Daoy (cell line): ENCODE measurements around the gene NOX5. TPM values are rescaled to one million over a fixed set of nuclear protein-coding genes. Genes with fewer than 3 reads are reported as not detected.
A peak's percentile ranks its signal among the peaks of the same experiment; 100 is the strongest.

Source experiments
- DNase-seq: peaks from one replicate; pipeline ENCODE4 v3.0.0-alpha.2; 2015; ENCODE audit warnings: low read depth
- total RNA-seq: library from RNA; depleted of rRNA; stranded (reverse); fragments of >200 nt; shearing (Covaris generic); gene quantifications from 2 replicates; pipeline ENCODE4 v1.2.3, GENCODE V29; 2014

NOX5 gene
- total RNA-seq, 1 experiment from 2014 or later = not detected

GRCh38 chr15:68991723-68992122 is 22.8 kb upstream of the NOX5 start:
- DNase-seq = no peak

DNA sequence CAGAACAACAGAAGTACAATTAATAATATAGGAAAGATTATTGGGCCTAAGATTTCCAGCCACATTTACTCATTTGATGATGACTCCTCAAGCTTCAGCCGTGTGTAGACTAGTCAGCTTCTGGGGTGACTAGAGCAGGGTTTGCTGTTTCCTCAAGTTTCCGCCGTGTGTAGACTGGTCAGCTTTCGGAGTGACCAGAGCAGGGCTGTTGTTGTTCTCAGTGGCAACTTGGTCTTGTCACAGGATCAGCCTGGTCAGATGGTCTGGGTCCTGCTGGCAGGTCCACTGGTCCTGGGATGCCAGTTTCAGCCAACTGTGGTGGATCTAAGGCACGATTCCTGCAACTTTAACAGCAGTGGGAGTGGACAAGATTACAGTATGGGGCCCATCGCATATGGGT is 21.8 kb upstream of the NOX5 start:
- DNase-seq = no peak

DNA sequence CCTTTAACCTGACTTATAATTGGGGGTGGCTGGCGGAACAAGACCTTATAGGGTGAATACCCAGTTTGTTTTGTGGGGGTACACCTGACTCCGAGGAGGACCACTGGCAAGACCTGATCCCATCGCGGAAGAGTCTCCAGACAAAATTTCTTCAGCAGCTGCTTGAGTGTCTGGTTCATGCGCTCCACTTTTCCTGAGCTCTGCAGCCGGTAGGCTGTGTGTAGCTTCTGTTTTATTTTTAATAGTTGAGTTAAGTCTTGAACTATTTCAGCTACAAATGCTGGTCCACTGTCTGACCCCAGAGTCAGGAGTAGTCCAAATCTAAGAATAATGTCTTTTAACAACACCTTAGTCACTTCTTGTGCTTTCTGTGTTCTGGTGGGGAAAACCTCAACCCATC is 21.2 kb upstream of the NOX5 start:
- no peak for DNase-seq

GRCh38 chr15:68994149-68994548 is 20.3 kb upstream of the NOX5 start:
- DNase-seq = peak; percentile 37

DNA sequence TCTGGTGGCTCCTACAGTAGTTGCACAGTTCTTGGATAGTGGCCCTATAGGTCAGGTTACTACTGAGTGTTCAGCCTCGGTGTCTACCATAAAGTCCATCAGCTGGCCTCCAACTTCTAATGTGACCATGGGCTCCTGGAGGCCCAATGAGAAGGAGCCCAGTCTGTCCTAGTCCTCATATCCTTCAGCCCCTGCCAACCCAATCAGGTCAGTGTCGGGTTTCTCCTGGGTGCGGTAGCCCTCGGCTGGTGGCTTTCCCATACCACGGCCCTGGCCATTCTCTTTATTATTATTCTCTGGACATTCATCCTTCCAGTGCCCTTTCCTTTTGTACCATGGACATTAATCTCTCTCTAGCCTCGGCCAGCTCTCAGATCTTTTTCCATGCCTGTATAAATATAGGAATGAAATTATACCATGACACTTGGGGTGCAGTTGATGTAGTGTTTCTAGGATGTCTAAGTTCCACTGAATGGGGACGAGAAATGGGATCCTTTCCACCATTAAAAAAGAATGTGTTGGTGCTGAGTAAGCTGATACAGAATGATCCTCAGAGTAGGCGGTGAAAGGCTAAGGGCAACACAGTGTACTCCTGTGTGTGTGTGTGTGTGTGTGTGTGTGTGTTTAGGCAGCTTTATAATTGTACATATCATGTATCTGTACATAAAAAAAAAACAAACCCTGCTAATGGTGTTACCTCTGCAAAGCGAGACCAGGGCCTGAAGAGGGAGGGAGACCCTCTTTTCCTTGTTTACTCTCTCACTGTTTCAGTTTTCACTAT is 19.3 kb upstream of the NOX5 start:
- no peak for DNase-seq

GRCh38 chr15:68997050-68997449 is 17.4 kb upstream of the NOX5 start:
- DNase-seq = no peak

- DNase-seq = no peak
These were observed 16.3 kb upstream of the NOX5 start for GRCh38 chr15:68997930-68998777.

DNA sequence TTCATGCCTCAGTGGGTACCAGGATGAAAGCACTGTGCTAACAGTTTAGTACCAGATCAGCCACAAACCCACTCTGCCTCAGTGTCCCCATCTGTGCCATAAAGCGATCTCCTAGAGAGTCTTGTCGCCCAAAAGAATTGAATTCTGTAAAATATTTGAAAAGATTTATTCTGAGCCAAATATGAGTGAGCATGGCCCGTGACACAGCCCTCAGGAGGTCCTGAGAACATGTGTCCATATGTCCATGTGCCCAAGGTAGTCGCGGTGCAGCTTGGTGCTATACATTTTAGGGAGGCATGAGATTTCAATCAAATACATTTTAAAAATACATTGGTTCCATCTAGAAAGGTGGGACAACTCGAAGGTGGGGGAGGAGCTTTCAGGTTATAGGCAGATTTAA is 15.4 kb upstream of the NOX5 start:
- DNase-seq = no peak

GRCh38 chr15:69000091-69000490 is 14.4 kb upstream of the NOX5 start:
- no peak for DNase-seq

GRCh38 chr15:69000725-69001503 is 13.6 kb upstream of the NOX5 start:
- no peak for DNase-seq

DNA sequence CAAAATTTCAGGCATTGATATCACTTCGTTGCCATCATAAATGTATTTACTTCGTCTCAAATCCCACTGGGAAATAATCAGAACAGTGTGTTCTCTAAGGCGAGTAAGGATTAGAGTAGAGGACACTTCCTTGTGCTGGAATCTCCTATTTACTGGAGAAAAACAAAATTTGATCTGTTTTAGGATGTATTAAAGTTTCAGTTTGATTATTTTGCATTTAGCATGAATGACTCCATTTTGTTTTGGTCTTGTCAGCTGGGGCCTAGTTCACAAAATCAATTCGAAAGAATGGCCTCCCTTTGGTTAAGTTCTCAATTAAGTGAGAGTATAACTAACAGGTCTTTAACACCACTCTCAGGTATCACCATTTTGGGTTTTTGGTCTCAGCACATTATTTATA is 11.7 kb upstream of the NOX5 start:
- DNase-seq = no peak

DNA sequence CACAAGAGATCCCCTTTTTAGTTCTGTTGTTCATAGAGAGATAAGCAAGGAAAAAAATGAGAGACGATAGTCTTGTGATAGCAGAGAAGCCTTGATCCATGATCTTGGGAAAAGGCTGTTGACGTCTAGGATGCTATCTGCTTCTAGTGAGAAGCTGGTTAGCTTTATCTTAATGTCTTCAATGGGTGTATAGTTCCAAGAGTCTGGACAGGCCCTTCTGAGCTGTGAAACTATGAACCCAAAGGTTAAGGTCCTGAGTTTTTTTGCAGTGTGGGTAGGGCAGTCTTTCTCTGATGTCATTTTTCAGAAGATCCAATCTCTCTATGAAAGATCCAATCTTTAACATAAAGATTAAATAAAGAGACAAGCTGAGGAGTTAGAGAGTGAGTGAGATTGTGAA is 10.5 kb upstream of the NOX5 start:
- no peak for DNase-seq

DNA sequence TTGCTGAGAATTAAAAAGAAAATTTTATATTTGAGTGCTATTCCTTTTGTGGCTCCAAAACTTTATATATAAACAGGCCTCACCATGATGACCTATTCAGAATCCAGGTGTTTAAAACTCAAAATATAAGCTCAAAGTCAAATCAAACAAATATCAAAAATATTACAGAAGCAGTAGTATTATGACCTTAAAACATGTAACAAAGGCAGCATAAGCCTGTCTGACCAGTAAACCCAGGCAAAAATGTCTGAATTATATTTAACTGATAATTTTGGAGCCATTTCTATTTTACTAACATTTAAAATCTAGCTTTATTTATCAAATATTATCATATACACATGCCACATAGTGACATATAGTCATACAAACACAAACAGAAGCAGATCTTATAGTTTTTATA is 6.4 kb upstream of the NOX5 start:
- no peak for DNase-seq

- DNase-seq = no peak
These were observed 5.2 kb upstream of the NOX5 start for GRCh38 chr15:69009341-69009740.

- no peak for DNase-seq
These were observed 2.9 kb upstream of the NOX5 start for GRCh38 chr15:69011641-69012040.

DNA sequence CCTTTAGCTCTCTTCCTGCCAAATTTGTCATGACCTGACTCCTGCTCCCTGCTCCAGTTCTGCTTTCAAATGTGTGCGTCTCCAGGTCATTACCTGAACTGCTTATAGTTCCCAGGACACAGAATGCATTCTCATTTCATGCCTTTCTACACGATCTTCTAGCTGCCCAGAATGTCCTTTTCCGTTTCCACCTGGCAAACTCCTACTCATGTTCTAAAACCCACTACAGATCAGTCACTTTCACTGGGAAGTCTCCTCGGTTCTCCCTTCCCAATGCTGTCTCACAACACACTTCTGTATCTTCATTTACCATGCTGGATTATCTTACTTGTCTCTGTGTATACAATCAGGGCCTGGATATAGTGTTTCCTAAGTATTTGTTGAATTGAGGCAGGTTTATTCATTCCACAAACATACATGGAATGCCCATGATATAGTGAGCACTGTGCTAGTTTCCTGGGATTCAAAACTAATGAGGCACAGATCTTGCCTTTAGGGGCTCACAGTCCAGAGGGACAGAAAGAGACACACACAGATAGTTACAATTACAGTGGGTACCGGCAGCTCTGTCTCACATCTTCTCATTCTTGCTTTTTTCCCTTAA is 1.6 kb upstream of the NOX5 start:
- DNase-seq = no peak

- no peak for DNase-seq
These were observed 629 bp upstream of the NOX5 start for GRCh38 chr15:69013726-69014406.

GRCh38 chr15:69015591-69015990 is 1.1 kb downstream of the NOX5 start:
- no peak for DNase-seq

DNA sequence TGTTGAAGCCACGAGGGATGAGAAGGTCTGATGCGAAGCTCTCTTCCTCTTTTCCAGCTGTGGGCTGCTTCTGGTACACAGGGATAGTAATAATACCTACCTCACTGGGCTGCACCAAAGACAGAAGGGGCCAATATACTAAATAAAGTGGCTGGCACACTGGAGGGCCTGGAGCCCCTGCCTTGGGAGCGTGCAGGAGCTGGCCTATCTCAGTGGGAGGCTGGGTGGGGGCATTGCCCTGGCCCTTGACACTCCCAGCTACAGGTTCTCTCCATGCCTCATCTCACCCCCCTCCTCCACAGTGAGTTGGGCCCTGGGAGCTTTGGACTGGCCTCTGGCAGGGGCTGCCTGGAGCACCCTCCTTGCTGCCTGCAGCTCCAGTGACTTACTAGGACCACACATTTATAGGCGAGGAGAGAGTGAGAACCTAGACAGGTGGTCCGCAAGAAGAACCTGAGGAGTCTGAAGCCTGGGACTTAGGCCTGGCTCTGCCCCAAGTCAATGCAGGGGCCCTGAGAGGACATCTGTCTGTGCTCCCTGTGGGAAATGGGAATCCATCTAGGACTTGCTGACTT is 1.6 kb downstream of the NOX5 start:
- DNase-seq = no peak

- no peak for DNase-seq
These were observed 3.5 kb downstream of the NOX5 start for GRCh38 chr15:69017978-69018377.

- no peak for DNase-seq
These were observed 4.5 kb downstream of the NOX5 start for GRCh38 chr15:69018951-69019350.
